HCT116 (cell line): ENCODE measurements around the gene ZBTB37.

Source experiments
- ATF3 ChIP-seq: IDR thresholded peaks from 2 replicates; pipeline ENCODE4 v1.6.1; 2012
- CTCF ChIP-seq, 3 experiments: fragments of 200-600 bp in 1 of 3; sonication (generic) in 1 of 3; IDR thresholded peaks in 2 of 3; conservative IDR thresholded peaks in 1 of 3; 2 replicates each; pipeline ENCODE4 v1.5.1; 2012 to 2017; ENCODE audit warnings: low read depth in 2 of 3, low read length in 2 of 3, antibody characterized with exemption in 1 of 3, borderline replicate concordance in 1 of 3, control low read depth in 1 of 3, mild to moderate bottlenecking in 1 of 3, mixed read lengths in 1 of 3, mixed run types in 1 of 3, moderate library complexity in 1 of 3; ENCODE audit not compliant: insufficient read depth in 1 of 3
- ELF1 ChIP-seq: IDR thresholded peaks from 2 replicates; pipeline ENCODE4 v1.6.1; 2012; ENCODE audit warnings: low read depth, borderline replicate concordance
- EZH2 ChIP-seq: fragments of 200-600 bp; sonication (generic); IDR thresholded peaks from 2 replicates; pipeline ENCODE4 v1.6.1; 2017; ENCODE audit warnings: antibody characterized with exemption, mixed run types
- EZH2phosphoT487 ChIP-seq: fragments of 200-600 bp; IDR thresholded peaks from 2 replicates; pipeline ENCODE4 v1.6.1; 2018; ENCODE audit warnings: antibody characterized with exemption, borderline replicate concordance
- POLR2A ChIP-seq: IDR thresholded peaks from 2 replicates; pipeline ENCODE4 v1.7.0; 2011; ENCODE audit warnings: borderline replicate concordance; ENCODE audit not compliant: insufficient read depth, insufficient read length; ENCODE audit errors: extremely low read depth
- POLR2AphosphoS5 ChIP-seq: IDR thresholded peaks from 2 replicates; pipeline ENCODE4 v1.6.1; 2011; ENCODE audit warnings: mild to moderate bottlenecking, low read depth, low read length, moderate library complexity
- SRF ChIP-seq: IDR thresholded peaks from 2 replicates; pipeline ENCODE4 v1.6.1; 2012; ENCODE audit warnings: low read depth
- ZFX ChIP-seq: fragments of 450-650 bp; IDR thresholded peaks from 2 replicates; pipeline ENCODE4 v1.6.1; 2017
- TF ChIP-seq, protein P1 (sequence below): IDR thresholded peaks from 2 replicates; pipeline ENCODE4 v1.6.1; 2012

DNA sequence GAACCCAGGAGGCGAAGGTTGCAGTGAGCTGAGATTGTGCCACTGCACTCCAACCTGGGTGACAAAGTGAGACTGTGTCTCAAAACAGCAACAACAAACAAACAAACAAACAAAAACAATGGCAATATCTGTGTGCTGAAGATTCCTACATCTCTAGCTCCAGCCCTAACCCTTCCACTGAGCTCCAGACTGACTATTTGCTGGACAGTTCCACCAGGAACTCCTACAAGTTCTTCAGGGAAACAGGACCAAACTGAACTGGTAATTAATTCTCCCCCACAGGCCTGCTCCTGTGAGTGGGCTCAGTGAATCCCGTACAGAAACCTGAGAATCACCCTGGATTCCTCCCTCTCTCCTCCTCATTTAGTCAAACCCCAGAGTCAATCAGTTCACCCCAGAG lies 47.4 kb downstream of the ZBTB37 start:
- TF ChIP-seq CTCF (IDR thresholded peaks at IDR 0.05 in 2 of 3, conservative IDR thresholded peaks at IDR 0.05 in 1 of 3; ENCODE audit: borderline replicate concordance in 1 of 3, insufficient read depth in 1 of 3, low read depth in 2 of 3, low read length in 2 of 3) (no peak), POLR2AphosphoS5 (no peak), POLR2A (no peak), EZH2 (no peak), ATF3 (no peak), ZFX (no peak), SRF (no peak), EZH2phosphoT487 (no peak), ELF1 (no peak)
- TF ChIP-seq, protein P1, sequence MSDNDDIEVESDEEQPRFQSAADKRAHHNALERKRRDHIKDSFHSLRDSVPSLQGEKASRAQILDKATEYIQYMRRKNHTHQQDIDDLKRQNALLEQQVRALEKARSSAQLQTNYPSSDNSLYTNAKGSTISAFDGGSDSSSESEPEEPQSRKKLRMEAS, result no peak
